Raji (cell line): ENCODE results near the gene TYK2.
A peak's percentile ranks its signal among the peaks of the same experiment; 100 is the strongest.

ENCODE experiments used
- POLR2A ChIP-seq: IDR thresholded peaks from 2 replicates; pipeline ENCODE4 v1.6.1; 2011; ENCODE audit warnings: low read depth, low read length, control low read depth; ENCODE audit not compliant: insufficient read depth

Gene TYK2

GRCh38 chr19:10380313-10381102 is at the start of gene TYK2:
TYK2 (minus strand) TSS chr19:10380572; CDS start chr19:10378406, 2,166 bp downstream.
- peak; percentile 98 for TF ChIP-seq POLR2A

- no peak for TF ChIP-seq POLR2A
These were observed 48.6 kb upstream of the TYK2 start for GRCh38 chr19:10428996-10429381.

GRCh38 chr19:10427169-10427568 is 46.8 kb upstream of the TYK2 start:
- TF ChIP-seq POLR2A, result no peak

DNA sequence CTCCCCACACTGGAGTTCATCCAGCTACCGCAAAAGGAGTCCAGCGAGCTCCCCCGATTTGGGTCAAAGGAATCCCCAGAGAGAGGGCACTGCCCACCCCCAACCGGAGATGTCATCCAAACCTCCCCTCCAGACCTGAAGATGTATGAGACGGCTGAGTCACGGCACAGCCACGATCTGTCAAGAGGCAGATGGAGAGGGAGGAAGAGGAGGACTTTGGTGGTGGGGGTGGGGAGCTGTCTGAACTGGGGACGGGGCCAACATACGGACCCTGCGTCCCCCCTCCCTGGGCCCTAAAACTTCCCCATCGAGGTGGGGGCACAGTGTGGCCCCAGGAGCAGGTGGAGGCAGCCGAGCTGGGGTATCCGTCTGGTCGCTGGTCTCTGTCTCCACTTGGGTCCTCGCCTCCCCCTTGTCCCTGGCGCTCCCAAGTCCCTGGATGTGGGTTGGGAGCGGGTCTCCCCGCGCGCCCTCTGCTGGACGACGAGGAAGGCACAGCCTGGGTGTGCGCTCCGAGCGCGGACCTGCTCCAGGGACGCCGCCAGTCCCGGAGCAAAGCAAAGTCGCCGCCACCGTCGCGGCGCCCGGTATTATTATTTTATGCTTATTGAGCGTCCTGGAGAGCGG is 43.8 kb upstream of the TYK2 start:
- TF ChIP-seq POLR2A, result no peak

DNA sequence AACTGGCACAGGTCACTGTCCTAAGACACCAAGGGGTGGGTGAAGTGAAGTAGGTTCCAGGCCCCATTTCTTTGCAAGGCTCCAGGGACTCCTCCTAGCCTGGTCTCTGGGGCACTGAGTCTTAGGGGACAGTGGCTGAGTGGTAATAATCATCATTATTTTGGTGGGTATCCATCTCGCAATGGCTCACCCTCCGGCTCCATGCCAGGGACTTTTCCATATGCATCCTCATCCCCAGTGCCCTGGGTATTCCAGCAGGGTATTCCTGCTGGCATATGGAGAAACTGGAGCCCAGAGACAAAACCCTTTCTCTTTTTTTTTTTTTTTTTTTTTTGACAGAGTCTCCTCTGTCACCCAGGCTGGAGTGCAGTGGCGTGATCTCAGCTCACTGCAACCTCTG is 42.5 kb upstream of the TYK2 start:
- no peak for TF ChIP-seq POLR2A

- TF ChIP-seq POLR2A, result no peak
These were observed 41.7 kb upstream of the TYK2 start for GRCh38 chr19:10422046-10422461.

- TF ChIP-seq POLR2A, result no peak
These were observed 41.1 kb upstream of the TYK2 start for GRCh38 chr19:10421240-10422045.

DNA sequence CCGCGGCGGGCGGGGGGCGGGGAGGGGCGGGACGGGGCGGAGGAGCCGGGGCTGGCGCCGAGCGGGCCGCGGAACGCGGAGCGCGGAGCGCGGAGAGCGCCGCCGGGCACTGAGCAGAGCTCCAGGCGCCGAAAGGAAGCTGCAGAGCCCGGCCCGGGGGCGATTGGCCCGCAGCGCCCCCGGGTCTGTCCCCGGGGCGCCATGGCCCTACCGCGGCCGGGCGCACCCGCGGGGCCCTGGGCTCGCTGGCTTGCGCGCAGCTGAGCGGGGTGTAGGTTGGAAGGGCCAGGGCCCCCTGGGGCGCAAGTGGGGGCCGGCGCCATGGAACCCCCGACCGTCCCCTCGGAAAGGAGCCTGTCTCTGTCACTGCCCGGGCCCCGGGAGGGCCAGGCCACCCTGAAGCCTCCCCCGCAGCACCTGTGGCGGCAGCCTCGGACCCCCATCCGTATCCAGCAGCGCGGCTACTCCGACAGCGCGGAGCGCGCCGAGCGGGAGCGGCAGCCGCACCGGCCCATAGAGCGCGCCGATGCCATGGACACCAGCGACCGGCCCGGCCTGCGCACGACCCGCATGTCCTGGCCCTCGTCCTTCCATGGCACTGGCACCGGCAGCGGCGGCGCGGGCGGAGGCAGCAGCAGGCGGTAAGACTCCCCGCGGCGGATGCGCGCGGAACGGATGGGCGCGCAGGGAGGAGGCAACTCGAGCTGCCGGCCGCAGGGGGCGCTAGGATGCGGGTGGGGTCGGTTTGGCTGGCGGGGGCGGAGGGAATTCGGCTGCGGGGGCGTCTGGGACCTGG is 40.3 kb upstream of the TYK2 start, which contains the start of gene PDE4A:
Gene PDE4A (plus strand): TSS at position 95 of the 796 bp plus-strand sequence. CDS start 227 bp downstream, at position 322.
- peak; percentile 45; the same call in 1 of the 2 replicates for TF ChIP-seq POLR2A

DNA sequence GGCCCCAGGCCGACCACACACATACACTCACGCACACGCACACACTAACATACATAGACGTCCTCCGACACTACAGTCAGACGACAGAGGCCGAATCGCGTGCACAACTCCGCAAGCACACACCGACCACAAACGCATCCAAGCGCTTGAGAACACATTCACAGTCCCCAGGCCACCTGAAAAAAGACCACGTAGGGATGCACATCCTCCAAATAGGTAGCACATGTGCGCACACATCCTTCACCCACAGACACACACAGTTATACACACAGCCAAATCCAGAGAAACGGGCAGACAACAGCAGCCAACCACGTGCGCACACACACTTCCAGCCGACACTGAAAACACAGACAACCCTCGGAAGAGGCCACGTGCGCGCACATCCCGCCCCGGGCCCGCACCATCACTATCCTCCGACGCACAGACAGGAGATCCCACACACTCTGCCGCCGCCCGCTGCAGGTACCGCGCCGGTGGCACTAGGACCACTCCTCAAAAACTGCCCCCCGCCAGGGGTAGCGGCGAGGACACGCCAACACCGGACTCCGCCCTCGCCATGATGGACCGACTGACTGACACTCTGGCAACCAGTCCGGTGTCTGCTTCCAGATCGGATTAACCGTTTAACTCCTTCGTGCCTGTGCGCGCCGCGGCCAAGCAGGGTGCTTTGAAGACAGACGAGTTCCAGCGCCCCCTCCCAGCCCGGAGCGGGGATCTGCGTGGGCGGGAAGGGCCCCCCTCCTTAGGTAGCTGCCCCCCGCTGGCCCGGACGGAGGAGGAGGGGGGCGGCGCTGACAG is 39.5 kb upstream of the TYK2 start:
- TF ChIP-seq POLR2A, result peak; percentile 70

DNA sequence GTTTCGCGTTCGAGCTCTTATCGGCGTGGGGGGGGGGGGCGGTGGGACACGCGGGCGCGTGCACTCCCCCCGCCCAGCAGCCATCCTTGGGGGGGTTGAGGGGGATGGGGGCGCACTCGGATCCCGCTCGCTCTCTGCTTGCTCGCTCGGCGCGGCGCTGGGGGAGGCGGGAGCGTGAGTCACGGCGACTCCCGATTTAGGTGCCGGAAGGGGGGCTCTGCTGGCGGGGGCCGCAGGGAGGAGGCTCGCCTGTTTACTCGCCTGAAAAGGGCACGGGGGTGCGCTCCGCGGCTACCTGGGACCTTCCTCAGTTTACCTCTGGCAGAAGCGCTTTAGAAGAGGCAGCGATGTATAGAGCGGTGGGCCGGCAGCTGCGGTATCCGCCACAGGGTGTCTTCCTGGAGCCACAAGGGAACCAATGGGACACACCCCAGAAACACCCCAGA is 38.9 kb upstream of the TYK2 start:
- TF ChIP-seq POLR2A, result no peak

GRCh38 chr19:10418485-10419199 is 38.3 kb upstream of the TYK2 start:
- no peak; the same call in 1 of the 2 replicates for TF ChIP-seq POLR2A

GRCh38 chr19:10418235-10418484 is 37.8 kb upstream of the TYK2 start:
- no peak for TF ChIP-seq POLR2A

DNA sequence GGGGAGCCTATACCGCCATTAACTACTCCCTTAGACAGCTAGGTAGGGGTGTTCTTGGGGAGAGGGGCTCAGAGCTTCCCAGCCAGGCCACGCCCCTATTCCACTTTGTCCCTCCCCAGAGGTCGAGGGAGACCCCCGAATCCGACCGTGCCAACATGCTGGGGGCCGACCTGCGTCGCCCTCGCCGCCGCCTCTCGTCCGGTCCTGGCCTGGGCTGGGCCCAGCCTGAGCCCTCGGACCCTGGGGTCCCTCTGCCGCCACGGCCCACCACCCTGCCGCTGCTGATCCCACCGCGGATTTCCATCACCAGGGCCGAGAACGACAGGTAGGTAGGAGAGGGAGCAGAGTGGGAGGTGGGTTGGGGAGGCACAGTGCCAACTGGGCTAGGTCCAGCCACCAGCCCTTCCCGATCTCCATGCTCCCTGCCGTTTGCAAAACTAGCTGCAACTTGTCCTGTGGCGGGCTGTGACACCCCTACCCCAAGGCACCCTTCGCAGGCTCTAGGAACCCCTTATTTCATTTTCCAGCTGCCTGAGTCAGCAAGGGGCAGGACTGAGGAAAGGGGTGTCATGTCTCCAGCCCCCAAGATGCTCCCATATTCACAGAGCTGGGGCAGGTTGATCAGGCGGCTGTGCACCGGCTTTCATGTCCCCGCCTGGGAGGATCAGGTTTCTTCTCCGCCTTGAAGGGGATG is 37.3 kb upstream of the TYK2 start:
- TF ChIP-seq POLR2A, result 0 out of 2 replicates have a peak, but pooled peaks have one; percentile 29
